ENCODE measurements around the gene ZMYND10. TPM values are rescaled to one million over a fixed set of nuclear protein-coding genes. Genes with fewer than 3 reads are reported as not detected.

The ZMYND10 gene
- total RNA-seq, 1 donor from 2014 or later = 0.39 TPM

GRCh38 chr3:50392101-50392715 lies 46.7 kb upstream of the ZMYND10 start:
- no peak overlapping the region for H2AFZ ChIP-seq (ENCODE audit: low read depth, low read length)
- H3K36me3 ChIP-seq (ENCODE audit: insufficient read depth, low read length) = no peaks in the 10 kb centered on the region
- no peak for FAIRE-seq
- Mint-ChIP-seq H3K9me3 (ENCODE audit: unreplicated experiment) (no peaks in the 10 kb centered on the region), H3K4me3 (ENCODE audit: unreplicated experiment) (no peak overlapping the region), H3K27ac (ENCODE audit: unreplicated experiment) (no peak overlapping the region), H3K36me3 (ENCODE audit: low read depth, unreplicated experiment) (no peaks in the 10 kb centered on the region), H3K27me3 (ENCODE audit: low read depth, unreplicated experiment) (peaks cover 19% of the 10 kb centered on the region), H3K4me1 (ENCODE audit: low read depth, unreplicated experiment) (peaks cover 2% of the 10 kb centered on the region)
- H4K20me1 ChIP-seq (ENCODE audit: insufficient read depth, low read length) = no peaks in the 10 kb centered on the region
- no peaks in the 10 kb centered on the region for H3K79me2 ChIP-seq (ENCODE audit: insufficient read depth, low read length)
- H3K9ac ChIP-seq (ENCODE audit: low read length) = no peak overlapping the region
- H3K4me1 ChIP-seq (ENCODE audit: insufficient read depth, low read length) = peaks cover 8% of the 10 kb centered on the region
- H3K27ac ChIP-seq (ENCODE audit: low read depth, low read length) = no peak overlapping the region
- no peak overlapping the region for H3K4me2 ChIP-seq (ENCODE audit: low read length)
- peaks cover 4% of the 10 kb centered on the region for H3K27me3 ChIP-seq (ENCODE audit: insufficient read depth, low read length)
- H3K9me3 ChIP-seq (ENCODE audit: insufficient read depth, low read depth, low read length) = no peaks in the 10 kb centered on the region
- no peak overlapping the region for H3K4me3 ChIP-seq (ENCODE audit: insufficient read depth, low read depth, low read length)
- no peak for DNase-seq (ENCODE audit: low read depth)
- no peak for TF ChIP-seq CTCF (IDR thresholded peaks at IDR 0.05; ENCODE audit: insufficient read depth, low read depth, low read length)
- TF ChIP-seq EZH2 (IDR thresholded peaks at IDR 0.05; ENCODE audit: insufficient read depth, low read length) = no peak

- Histone ChIP-seq H2AFZ (ENCODE audit: low read depth, low read length) (no peak overlapping the region), H3K27me3 (ENCODE audit: insufficient read depth, low read length) (peaks cover 4% of the 10 kb centered on the region), H3K36me3 (ENCODE audit: insufficient read depth, low read length) (no peaks in the 10 kb centered on the region), H3K9me3 (ENCODE audit: insufficient read depth, low read depth, low read length) (no peaks in the 10 kb centered on the region), H4K20me1 (ENCODE audit: insufficient read depth, low read length) (no peaks in the 10 kb centered on the region), H3K27ac (ENCODE audit: low read depth, low read length) (no peak overlapping the region), H3K4me3 (ENCODE audit: insufficient read depth, low read depth, low read length) (no peak overlapping the region), H3K9ac (ENCODE audit: low read length) (no peak overlapping the region), H3K4me1 (ENCODE audit: insufficient read depth, low read length) (peaks cover 8% of the 10 kb centered on the region), H3K4me2 (ENCODE audit: low read length) (no peak overlapping the region), H3K79me2 (ENCODE audit: insufficient read depth, low read length) (no peaks in the 10 kb centered on the region)
- H3K27me3 Mint-ChIP-seq (ENCODE audit: low read depth, unreplicated experiment) = peaks cover 21% of the 10 kb centered on the region
- H3K9me3 Mint-ChIP-seq (ENCODE audit: unreplicated experiment) = no peaks in the 10 kb centered on the region
- H3K27ac Mint-ChIP-seq (ENCODE audit: unreplicated experiment) = no peak overlapping the region
- FAIRE-seq (no peak), DNase-seq (ENCODE audit: low read depth) (no peak)
- TF ChIP-seq CTCF (IDR thresholded peaks at IDR 0.05; ENCODE audit: insufficient read depth, low read depth, low read length) (no peak), EZH2 (IDR thresholded peaks at IDR 0.05; ENCODE audit: insufficient read depth, low read length) (no peak)
- H3K36me3 Mint-ChIP-seq (ENCODE audit: low read depth, unreplicated experiment) = no peaks in the 10 kb centered on the region
- H3K4me3 Mint-ChIP-seq (ENCODE audit: unreplicated experiment) = no peak overlapping the region
- peaks cover 2% of the 10 kb centered on the region for H3K4me1 Mint-ChIP-seq (ENCODE audit: low read depth, unreplicated experiment)
These were observed 45.1 kb upstream of the ZMYND10 start for GRCh38 chr3:50390508-50391224.

- Mint-ChIP-seq H3K9me3 (ENCODE audit: unreplicated experiment) (no peaks in the 10 kb centered on the region), H3K36me3 (ENCODE audit: low read depth, unreplicated experiment) (no peaks in the 10 kb centered on the region), H3K4me1 (ENCODE audit: low read depth, unreplicated experiment) (peaks cover 2% of the 10 kb centered on the region), H3K27ac (ENCODE audit: unreplicated experiment) (no peak overlapping the region), H3K4me3 (ENCODE audit: unreplicated experiment) (no peak overlapping the region), H3K27me3 (ENCODE audit: low read depth, unreplicated experiment) (peaks cover 26% of the 10 kb centered on the region)
- Histone ChIP-seq H3K27ac (ENCODE audit: low read depth, low read length) (no peak overlapping the region), H3K9ac (ENCODE audit: low read length) (no peak overlapping the region), H3K27me3 (ENCODE audit: insufficient read depth, low read length) (peaks cover 4% of the 10 kb centered on the region), H3K36me3 (ENCODE audit: insufficient read depth, low read length) (no peaks in the 10 kb centered on the region), H3K4me2 (ENCODE audit: low read length) (no peak overlapping the region), H3K9me3 (ENCODE audit: insufficient read depth, low read depth, low read length) (no peaks in the 10 kb centered on the region), H2AFZ (ENCODE audit: low read depth, low read length) (no peak overlapping the region), H3K4me3 (ENCODE audit: insufficient read depth, low read depth, low read length) (no peak overlapping the region), H3K4me1 (ENCODE audit: insufficient read depth, low read length) (peaks cover 8% of the 10 kb centered on the region), H3K79me2 (ENCODE audit: insufficient read depth, low read length) (no peaks in the 10 kb centered on the region), H4K20me1 (ENCODE audit: insufficient read depth, low read length) (no peaks in the 10 kb centered on the region)
- FAIRE-seq = no peak
- DNase-seq (ENCODE audit: low read depth) = no peak
- no peak for TF ChIP-seq CTCF (IDR thresholded peaks at IDR 0.05; ENCODE audit: insufficient read depth, low read depth, low read length)
These were observed 43.9 kb upstream of the ZMYND10 start for GRCh38 chr3:50389414-50389767.

Measured in astrocyte (in vitro differentiated cells and primary cell).